Stimulated activated CD4-positive, alpha-beta T cell treated with anti-CD3 and anti-CD28 coated beads, Interleukin-4, amount 100 ng/mL, for 24 hours (primary cell): ENCODE data around the gene RRAS.

Experiments used
- DNase-seq: peaks from one replicate; pipeline ENCODE4 v3.0.0-alpha.2; 2020

RRAS gene

DNA sequence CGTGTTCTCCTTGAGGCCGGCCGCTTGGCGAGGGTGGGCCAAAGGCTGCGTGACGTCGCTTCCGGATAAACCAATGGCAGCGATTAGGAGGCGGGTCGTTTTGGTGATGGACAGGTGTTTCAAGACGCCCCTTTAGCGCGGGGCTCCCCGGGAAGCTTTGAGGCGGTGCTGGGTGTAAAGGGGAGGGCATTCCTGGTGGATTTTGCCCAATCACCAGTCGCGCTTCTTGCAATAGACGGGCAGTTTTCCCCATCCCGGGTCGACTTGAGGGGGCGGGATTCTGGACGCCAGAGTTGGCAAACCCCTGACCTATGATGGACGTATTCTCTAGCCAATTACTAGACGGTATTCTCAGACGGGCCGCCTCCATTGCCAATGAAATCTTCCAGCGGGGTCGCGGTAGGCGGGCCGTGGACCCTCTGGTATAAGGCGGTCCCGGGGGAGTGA is 36.9 kb upstream of the RRAS start:
- DNase-seq: peak; percentile 99

GRCh38 chr19:49676136-49676783 is 36.3 kb upstream of the RRAS start:
- DNase-seq: peak; percentile 75

GRCh38 chr19:49672131-49672919 is 32.4 kb upstream of the RRAS start:
- peak; percentile 81 for DNase-seq

DNA sequence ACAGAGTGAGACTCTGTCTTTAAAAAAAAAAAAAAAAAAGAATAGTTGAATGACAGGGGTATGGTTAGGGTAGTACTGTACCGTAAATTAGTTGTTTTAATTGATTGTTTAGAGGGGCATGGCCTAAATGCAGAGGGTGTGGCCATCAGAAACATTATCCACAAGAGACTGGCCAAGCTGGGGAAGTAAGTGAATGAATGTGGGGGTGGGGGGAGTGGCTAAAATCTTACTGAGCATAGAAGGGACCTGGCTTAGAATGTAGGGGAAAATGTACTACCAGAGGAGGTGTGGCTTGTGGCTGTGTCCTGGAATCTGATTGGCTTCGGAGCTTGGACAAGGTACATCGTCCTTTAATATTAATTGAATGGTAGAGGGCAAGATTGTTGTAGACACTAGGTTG is 29.6 kb upstream of the RRAS start:
- no peak for DNase-seq

DNA sequence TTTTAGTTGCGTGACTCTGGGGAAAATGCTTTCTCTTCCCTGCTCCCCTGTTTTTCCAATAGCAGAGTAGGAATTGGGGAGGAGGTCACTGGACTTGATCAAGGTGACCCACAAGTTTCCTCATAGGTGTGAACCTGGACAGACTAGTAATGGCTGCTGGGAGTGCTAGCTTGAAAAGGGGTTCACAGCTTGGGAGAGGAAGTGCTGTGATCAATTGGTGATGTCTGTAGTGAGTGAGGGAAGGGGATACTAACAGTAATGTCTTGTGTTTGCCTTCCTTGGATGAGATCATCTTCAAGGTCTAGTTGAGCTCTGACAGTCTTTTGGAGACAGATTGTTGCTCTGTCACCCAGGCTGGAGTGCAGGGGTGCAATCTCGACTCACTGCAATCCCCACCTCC is 27.5 kb upstream of the RRAS start:
- no peak for DNase-seq

DNA sequence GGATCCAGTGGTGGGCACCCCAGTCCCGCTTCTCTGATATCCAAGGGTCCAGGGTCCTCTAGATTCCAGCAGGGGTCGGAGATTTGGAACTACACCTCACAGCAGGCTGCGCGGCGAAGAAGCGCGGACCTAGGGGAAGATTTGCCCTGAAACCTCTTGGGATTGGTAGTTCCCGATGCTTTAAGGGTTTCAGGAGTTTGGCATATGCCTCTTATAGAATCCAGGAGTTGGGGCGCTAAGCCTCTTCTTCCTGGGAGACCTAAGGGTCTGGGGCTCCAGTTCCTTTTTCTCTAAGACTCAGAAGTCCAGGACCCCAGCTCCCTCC is 26.1 kb upstream of the RRAS start:
- DNase-seq: no peak

GRCh38 chr19:49665351-49666119 is 25.6 kb upstream of the RRAS start, which contains the start of the genes BCL2L12 and IRF3:
BCL2L12 (plus strand) TSS chr19:49665933; CDS start chr19:49666693, 760 bp downstream.
IRF3 (minus strand) TSS chr19:49665857; CDS start chr19:49664838, 1,019 bp downstream.
- DNase-seq: peak; percentile 100

DNA sequence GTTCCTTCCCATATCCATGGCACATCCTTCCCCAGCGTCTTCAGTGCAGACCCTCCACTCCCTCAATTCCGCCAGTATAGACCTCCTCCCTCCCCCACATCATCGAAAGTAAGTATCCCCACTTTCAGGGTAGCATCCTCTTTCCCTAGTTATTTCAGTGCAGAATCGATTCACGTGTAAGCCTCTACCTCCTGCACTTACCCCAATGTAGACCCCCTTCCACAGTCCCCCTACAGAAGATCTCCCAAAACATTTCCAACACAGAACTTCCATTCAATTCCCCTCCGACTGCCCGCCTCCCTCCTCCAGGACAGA is 25.1 kb upstream of the RRAS start:
- DNase-seq: no peak

DNA sequence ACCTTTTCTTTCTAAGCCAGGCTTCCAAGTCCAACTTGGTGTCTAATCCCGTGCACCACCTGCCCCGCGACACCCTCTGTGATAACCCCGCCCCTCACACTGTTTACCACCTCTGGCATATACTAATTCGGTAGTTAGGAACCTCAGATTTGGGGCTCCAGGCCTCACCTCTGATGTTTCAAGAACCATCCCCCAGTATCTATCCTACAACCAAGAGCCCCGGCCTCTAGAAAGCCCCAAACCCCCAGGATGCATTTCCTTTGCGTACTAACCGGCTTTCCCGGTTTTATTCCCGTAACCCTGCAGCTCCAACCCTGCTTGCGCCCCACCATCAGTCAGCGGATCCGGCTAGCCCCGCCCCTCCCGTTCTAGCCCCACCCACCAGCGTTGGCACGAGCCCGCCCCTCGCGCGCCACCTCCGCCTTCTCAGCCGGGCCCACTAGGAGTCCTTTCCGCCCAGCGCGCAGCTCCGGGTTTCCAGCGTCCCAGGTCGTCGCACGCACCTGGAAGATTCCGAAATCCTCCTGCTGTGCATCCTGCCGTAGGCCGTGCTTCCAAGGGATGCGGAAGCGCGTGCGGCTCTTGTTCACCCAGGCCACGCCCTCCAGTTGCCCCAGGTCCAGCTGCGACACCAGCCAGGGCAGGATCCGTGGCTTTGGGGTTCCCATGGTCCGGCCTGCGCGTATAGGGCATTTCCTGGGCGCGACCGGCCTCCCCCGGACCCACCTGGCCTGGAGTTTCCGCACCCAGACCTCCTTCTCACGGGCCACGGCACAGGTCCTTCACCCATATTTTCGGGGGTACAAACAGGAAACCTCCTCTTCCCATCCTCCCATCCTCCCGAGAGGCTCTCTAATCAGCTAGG is 24.5 kb upstream of the RRAS start:
- peak; percentile 91 for DNase-seq

DNA sequence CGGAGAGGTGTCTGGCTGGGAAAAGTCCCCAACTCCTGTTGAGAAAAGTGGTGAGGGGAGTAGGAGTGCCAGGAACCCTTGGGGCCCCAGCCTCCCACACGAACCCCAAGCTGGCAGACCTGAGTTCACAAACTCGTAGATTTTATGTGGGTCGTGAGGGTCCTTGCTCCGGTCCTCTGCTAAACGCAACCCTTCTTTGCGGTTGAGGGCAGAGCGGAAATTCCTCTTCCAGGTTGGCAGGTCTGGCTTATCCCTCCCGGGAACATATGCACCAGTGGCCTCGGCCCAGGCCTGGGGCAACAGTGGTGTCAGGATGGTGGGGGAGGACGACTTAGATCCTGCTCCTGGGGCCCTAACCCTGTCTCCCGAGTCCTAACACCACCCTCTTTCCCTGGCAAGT is 23.3 kb upstream of the RRAS start:
- DNase-seq: no peak

- DNase-seq: no peak
These were observed 22.1 kb upstream of the RRAS start for GRCh38 chr19:49662011-49662410.

- no peak for DNase-seq
These were observed 20.5 kb upstream of the RRAS start for GRCh38 chr19:49660338-49660961.

GRCh38 chr19:49658566-49659442 is 18.9 kb upstream of the RRAS start:
- no peak for DNase-seq

GRCh38 chr19:49658139-49658517 is 18.2 kb upstream of the RRAS start:
- no peak for DNase-seq

DNA sequence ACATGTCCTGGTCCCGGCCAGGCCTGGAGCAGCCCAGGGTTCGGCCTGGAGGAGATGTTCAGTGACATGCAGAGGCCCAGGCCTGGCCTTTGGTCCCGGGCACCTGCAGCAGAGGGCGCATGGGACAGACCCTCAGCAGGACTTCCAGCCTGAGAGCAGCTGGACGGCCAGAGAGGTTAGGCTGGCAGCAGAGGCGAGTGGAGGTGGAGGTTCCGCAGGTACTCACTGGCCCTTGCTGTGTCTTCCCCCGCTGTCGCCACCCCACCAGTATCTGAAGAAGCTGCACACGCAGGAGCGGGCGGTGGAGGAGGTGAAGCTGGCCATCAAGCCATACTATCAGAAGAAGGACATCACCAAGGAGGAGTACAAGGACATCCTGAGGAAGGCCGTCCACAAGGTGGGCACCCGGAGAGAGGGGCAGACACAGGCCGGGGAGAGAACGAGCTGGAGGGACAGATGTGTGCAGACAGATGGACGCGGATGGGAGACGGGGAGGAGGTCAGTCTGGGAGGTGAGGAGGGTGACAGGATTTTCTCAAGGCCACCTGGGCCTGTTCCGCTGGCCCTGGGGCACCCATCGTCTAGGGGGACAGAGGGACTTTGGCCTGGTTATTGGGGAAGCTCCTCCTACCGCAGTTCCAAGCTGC is 17.7 kb upstream of the RRAS start:
- no peak for DNase-seq

DNA sequence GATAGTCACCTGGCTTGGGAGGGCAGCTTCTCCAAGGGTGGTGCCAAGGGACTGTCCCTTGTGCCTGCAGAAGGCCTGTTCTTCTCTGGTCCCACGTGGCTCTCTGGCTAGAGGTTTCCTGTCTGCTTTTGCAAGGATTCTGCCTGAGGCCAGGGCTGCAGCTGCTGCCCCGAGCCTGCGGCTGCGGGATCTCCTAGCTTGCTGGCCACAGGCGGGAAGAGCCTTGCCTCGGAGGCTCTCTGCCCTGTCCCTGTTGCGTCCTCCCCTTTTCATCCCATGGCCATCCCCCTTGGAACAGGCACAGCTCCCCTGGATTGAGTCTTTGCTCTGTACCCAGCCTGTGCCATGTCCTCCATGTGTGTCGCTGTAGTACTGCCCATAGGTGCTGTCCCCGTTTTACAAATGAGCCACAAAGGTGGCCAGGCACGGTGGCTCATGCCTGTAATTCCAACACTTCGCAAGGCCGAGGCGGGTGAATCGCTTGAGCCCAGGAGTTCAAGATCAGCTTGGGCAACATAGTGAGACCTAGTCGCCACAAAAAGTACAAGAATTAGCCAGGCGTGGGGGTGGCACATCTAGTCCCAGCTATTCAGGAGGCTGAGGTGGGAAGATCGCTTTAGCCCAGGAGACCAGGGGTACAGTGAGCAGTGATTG is 16.6 kb upstream of the RRAS start:
- no peak for DNase-seq

GRCh38 chr19:49655570-49656455 is 15.9 kb upstream of the RRAS start:
- DNase-seq: no peak

- no peak for DNase-seq
These were observed 14.6 kb upstream of the RRAS start for GRCh38 chr19:49654581-49654980.

DNA sequence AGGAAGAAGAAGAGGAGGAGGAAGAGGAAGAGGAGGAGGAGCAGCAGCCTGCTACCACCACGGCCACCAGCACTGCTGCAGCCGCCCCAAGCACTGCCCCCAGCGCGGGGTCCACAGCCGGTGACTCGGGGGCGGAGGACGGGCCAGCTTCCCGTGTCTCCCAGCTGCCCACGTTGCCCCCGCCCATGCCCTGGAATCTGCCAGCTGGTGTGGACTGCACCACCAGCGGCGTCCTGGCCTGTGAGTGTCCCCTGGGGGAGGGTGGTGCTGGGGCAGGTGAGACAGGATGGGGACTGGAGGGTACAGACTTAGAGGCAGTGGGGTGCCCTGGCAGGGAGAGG is 13.5 kb upstream of the RRAS start:
- DNase-seq: no peak
